Trophoblast cell (in vitro differentiated cells and primary cell): ENCODE measurements around the gene DYNC1I2.
"Not testable (repeated sequence)": the region's sequence is repeated elsewhere in the genome, so short reads cannot be mapped to it uniquely, and the experiment has no call there.

Experiments
- DNase-seq, 2 donors: peaks; one replicate each; pipeline ENCODE4 v3.0.0-alpha.2; 2016
- H2AFZ ChIP-seq: 2 replicates; pipeline ENCODE4 v1.6.1; 2013; ENCODE audit warnings: low read length, moderate library complexity, mild to moderate bottlenecking; ENCODE audit not compliant: insufficient read depth, poor library complexity
- H2AK5ac ChIP-seq: 2 replicates; pipeline ENCODE4 v1.6.1; 2013; ENCODE audit warnings: mild to moderate bottlenecking, low read length
- H2BK120ac ChIP-seq: 2 replicates; pipeline ENCODE4 v1.6.1; 2013; ENCODE audit warnings: low read length, mild to moderate bottlenecking, moderate library complexity; ENCODE audit not compliant: insufficient read depth, poor library complexity
- H2BK12ac ChIP-seq: 2 replicates; pipeline ENCODE4 v1.6.1; 2013; ENCODE audit warnings: mild to moderate bottlenecking, low read length, moderate library complexity
- H2BK5ac ChIP-seq: 2 replicates; pipeline ENCODE4 v1.6.1; 2013; ENCODE audit warnings: low read length, low read depth, moderate library complexity, mild to moderate bottlenecking; ENCODE audit not compliant: poor library complexity
- H3K14ac ChIP-seq: 2 replicates; pipeline ENCODE4 v1.6.1; 2013; ENCODE audit warnings: mild to moderate bottlenecking, low read length
- H3K18ac ChIP-seq: 2 replicates; pipeline ENCODE4 v1.6.1; 2013; ENCODE audit warnings: mild to moderate bottlenecking, low read length
- H3K23ac ChIP-seq: 2 replicates; pipeline ENCODE4 v1.6.1; 2013; ENCODE audit warnings: low read length
- H3K27ac ChIP-seq: 2 replicates; pipeline ENCODE4 v1.5.1; 2013; ENCODE audit warnings: low read depth, mild to moderate bottlenecking, inconsistent platforms, low read length, moderate library complexity
- H3K27me3 ChIP-seq: 2 replicates; pipeline ENCODE4 v1.6.1; 2013; ENCODE audit warnings: inconsistent platforms, mild to moderate bottlenecking, low read length, moderate library complexity; ENCODE audit not compliant: insufficient read depth
- H3K36me3 ChIP-seq, 2 experiments: 1 replicate in 1 of 2; 2 replicates in 1 of 2; pipeline ENCODE4 v1.6.1; 2013; ENCODE audit warnings: low read length in 2 of 2, mild to moderate bottlenecking in 2 of 2, moderate library complexity in 1 of 2; ENCODE audit not compliant: insufficient read depth in 2 of 2, control insufficient read depth in 1 of 2
- H3K4ac ChIP-seq: 2 replicates; pipeline ENCODE4 v1.6.1; 2013; ENCODE audit warnings: low read depth, mild to moderate bottlenecking, low read length, moderate library complexity
- H3K4me1 ChIP-seq, 2 experiments: 1 replicate in 1 of 2; 2 replicates in 1 of 2; pipeline ENCODE4 v1.6.1; 2013; ENCODE audit warnings: low read length in 2 of 2, mild to moderate bottlenecking in 2 of 2, moderate library complexity in 1 of 2; ENCODE audit not compliant: insufficient read depth in 2 of 2, control insufficient read depth in 1 of 2
- H3K4me2 ChIP-seq: 2 replicates; pipeline ENCODE4 v1.6.1; 2013; ENCODE audit warnings: inconsistent platforms, mild to moderate bottlenecking, low read length, moderate library complexity
- H3K4me3 ChIP-seq: 2 replicates; pipeline ENCODE4 v1.5.1; 2013; ENCODE audit warnings: mild to moderate bottlenecking, low read depth, low read length, inconsistent platforms
- H3K79me1 ChIP-seq: one replicate; pipeline ENCODE4 v1.6.1; 2013; ENCODE audit warnings: low read length
- H3K79me2 ChIP-seq: 2 replicates; pipeline ENCODE4 v1.6.1; 2013; ENCODE audit warnings: low read length, mild to moderate bottlenecking; ENCODE audit not compliant: control insufficient read depth, insufficient read depth, poor library complexity
- H3K9ac ChIP-seq: 2 replicates; pipeline ENCODE4 v1.6.1; 2013; ENCODE audit warnings: mild to moderate bottlenecking, low read length
- H3K9me3 ChIP-seq: 2 replicates; pipeline ENCODE4 v1.6.1; 2013; ENCODE audit warnings: low read depth, mild to moderate bottlenecking, control low read depth, inconsistent platforms, low read length; ENCODE audit not compliant: insufficient read depth
- H4K12ac ChIP-seq: 2 replicates; pipeline ENCODE4 v1.6.1; 2013; ENCODE audit warnings: low read depth, mild to moderate bottlenecking, low read length, moderate library complexity
- H4K8ac ChIP-seq: 2 replicates; pipeline ENCODE4 v1.6.1; 2013; ENCODE audit warnings: low read depth, mild to moderate bottlenecking, low read length, moderate library complexity
- H4K91ac ChIP-seq: one replicate; pipeline ENCODE4 v1.6.1; 2013; ENCODE audit warnings: low read depth, mild to moderate bottlenecking, low read length, moderate library complexity
- WGBS: extraction: QIAGEN DNeasy Blood & Tissue Kit; methylation state at CpG from one replicate; pipeline ENCODE4 v1.1.7; 2013; ENCODE audit warnings: missing lambda C conversion rate; ENCODE audit not compliant: insufficient read length, insufficient coverage; ENCODE audit errors: extremely low coverage; 5-methylcytosine and 5-hydroxymethylcytosine counted together

Gene DYNC1I2

DNA sequence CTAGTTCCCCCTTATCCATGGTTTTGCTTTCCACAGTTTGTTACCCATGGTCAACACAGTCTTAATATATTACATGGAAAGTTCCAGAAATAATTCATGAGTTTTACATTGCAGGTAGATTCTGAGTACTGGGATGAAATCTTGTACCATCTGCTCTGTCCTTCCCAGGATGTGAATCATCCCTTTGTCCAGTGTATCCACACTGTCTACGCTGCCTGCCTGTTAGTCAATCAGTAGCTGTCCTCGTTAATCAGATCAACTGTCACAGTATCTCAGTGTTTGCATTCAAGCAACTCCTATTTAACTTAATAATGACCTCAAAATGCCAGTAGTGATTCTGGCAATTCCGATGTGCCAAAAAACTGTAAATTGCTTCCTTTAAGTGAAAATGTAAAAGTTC lies 76.3 kb downstream of the DYNC1I2 start:
- Histone ChIP-seq H3K14ac (no peak overlapping the region), H3K9ac (no peak overlapping the region), H2BK5ac (no peak overlapping the region), H3K79me1 (no peaks in the 10 kb centered on the region), H3K4me3 (no peak overlapping the region), H3K4ac (no peak overlapping the region), H3K36me3 (peaks cover 14 to 22% of the 10 kb centered on the region in 2 experiments), H3K4me1 (no peaks in the 10 kb centered on the region), H2BK120ac (no peak overlapping the region), H3K27ac (no peak overlapping the region), H2AFZ (no peak overlapping the region), H3K23ac (no peak overlapping the region), H4K8ac (no peak overlapping the region), H2BK12ac (no peak overlapping the region), H3K9me3 (no peaks in the 10 kb centered on the region), H3K18ac (no peak overlapping the region), H3K79me2 (no peaks in the 10 kb centered on the region), H2AK5ac (no peak overlapping the region), H3K27me3 (no peaks in the 10 kb centered on the region), H4K12ac (no peak overlapping the region), H4K91ac (no peak overlapping the region), H3K4me2 (no peak overlapping the region)
- DNase-seq = no peak
- no CpG with 5 or more reads among the region's 3 CpGs for WGBS

DNA sequence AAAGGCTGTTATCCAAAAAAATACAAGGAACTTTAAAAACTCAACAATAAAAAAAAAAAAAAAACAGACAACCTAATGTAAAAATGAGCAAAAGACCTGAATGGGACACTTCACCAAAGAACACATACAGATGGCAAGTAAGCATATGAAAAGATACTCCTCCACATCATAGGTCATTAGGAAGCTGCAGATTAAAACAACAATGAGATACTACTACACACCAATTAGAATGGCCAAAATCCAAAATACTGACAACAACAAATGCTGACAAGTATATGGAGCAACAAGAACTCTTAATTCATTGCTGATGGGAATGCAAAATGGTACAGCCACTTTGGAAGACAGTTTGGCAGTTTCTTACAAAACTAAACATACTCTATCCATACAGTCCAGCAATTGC lies 84.2 kb downstream of the DYNC1I2 start:
- H3K23ac ChIP-seq = no peak overlapping the region

DNA sequence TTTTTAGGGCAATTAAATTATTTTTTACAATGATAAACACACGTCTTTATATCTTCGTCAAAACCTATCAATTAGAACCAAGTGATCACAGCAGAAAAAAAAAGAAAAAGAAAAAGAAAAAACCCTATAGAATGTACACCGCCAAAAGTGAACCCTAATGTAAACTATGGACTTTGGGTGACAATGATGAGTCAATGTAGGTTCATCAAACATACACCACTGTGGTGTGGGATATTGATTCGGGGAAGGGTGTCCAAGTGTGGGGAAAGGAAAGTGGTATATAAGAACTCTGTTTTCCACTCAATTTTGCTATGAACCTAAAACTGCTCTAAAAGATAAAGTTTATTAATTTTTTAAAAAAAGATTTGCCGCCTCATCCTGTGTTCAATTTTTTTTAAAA lies 85.1 kb downstream of the DYNC1I2 start:
- no peak overlapping the region for H3K27ac ChIP-seq
- H4K12ac ChIP-seq = no peak overlapping the region
- no peaks in the 10 kb centered on the region for H3K79me1 ChIP-seq
- no peak overlapping the region for H2BK5ac ChIP-seq
- no CpG with 5 or more reads among the region's 5 CpGs for WGBS
- no peak overlapping the region for H3K23ac ChIP-seq
- no peak overlapping the region for H2BK12ac ChIP-seq
- H3K79me2 ChIP-seq = no peaks in the 10 kb centered on the region
- no peak overlapping the region for H2BK120ac ChIP-seq
- H3K14ac ChIP-seq = no peak overlapping the region
- H3K4me3 ChIP-seq = no peak overlapping the region
- H3K36me3 ChIP-seq = peaks cover 1 to 4% of the 10 kb centered on the region in 2 experiments
- no peaks in the 10 kb centered on the region for H3K9me3 ChIP-seq
- no peak overlapping the region for H4K8ac ChIP-seq
- DNase-seq = no peak
- no peak overlapping the region for H3K4ac ChIP-seq
- H4K91ac ChIP-seq = no peak overlapping the region
- no peak overlapping the region for H2AK5ac ChIP-seq
- H3K18ac ChIP-seq = no peak overlapping the region
- no peak overlapping the region for H3K9ac ChIP-seq
- H2AFZ ChIP-seq = no peak overlapping the region
- no peaks in the 10 kb centered on the region for H3K4me1 ChIP-seq
- no peak overlapping the region for H3K4me2 ChIP-seq
- H3K27me3 ChIP-seq = no peaks in the 10 kb centered on the region

More for the DNA sequence above, 84.2 kb downstream of the DYNC1I2 start:
- Histone ChIP-seq H2BK120ac (no peak overlapping the region), H3K36me3 (peaks cover 1 to 4% of the 10 kb centered on the region in 2 experiments), H3K27ac (no peak overlapping the region), H3K14ac (no peak overlapping the region), H3K4me2 (no peak overlapping the region), H3K4me1 (no peaks in the 10 kb centered on the region), H4K8ac (no peak overlapping the region), H4K91ac (no peak overlapping the region), H3K9ac (no peak overlapping the region), H3K4ac (no peak overlapping the region), H3K4me3 (no peak overlapping the region), H3K79me2 (no peaks in the 10 kb centered on the region), H3K27me3 (no peaks in the 10 kb centered on the region), H3K79me1 (no peaks in the 10 kb centered on the region), H2BK5ac (no peak overlapping the region), H3K18ac (no peak overlapping the region), H2BK12ac (no peak overlapping the region), H4K12ac (no peak overlapping the region), H2AK5ac (no peak overlapping the region), H2AFZ (no peak overlapping the region), H3K9me3 (no peaks in the 10 kb centered on the region)
- no peak for DNase-seq

DNA sequence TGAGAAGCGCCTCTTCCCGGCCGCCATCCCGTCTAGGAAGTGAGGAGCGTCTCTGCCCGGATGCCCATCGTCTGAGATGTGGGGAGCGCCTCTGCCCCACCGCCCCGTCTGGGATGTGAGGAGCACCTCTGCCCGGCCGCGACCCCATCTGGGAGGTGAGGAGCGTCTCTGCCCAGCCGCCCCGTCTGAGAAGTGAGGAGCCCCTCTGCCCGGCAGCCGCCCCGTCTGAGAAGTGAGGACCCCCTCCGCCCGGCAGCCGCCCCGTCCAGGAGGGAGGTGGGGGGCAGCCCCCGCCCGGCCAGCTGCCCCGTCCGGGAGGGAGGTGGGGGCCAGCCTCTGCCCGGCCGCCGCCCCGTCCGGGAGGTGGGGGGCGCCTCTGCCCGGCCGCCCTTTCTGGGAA lies 87.3 kb downstream of the DYNC1I2 start:
- not testable (repeated sequence) for H4K8ac ChIP-seq, H2BK5ac ChIP-seq, H3K4me2 ChIP-seq, H3K23ac ChIP-seq, H3K18ac ChIP-seq, H3K9me3 ChIP-seq, H3K27me3 ChIP-seq, H3K4ac ChIP-seq, H2BK120ac ChIP-seq, H3K79me1 ChIP-seq, H3K4me1 ChIP-seq, H3K79me2 ChIP-seq, H4K91ac ChIP-seq, H3K36me3 ChIP-seq, H3K27ac ChIP-seq, H2AFZ ChIP-seq, DNase-seq, H3K14ac ChIP-seq, H3K4me3 ChIP-seq, H2BK12ac ChIP-seq, H2AK5ac ChIP-seq, H3K9ac ChIP-seq, H4K12ac ChIP-seq
- WGBS = no CpG with 5 or more reads among the region's 35 CpGs
